Measurements from ENCODE around the gene C3orf85.

C3orf85 gene

DNA sequence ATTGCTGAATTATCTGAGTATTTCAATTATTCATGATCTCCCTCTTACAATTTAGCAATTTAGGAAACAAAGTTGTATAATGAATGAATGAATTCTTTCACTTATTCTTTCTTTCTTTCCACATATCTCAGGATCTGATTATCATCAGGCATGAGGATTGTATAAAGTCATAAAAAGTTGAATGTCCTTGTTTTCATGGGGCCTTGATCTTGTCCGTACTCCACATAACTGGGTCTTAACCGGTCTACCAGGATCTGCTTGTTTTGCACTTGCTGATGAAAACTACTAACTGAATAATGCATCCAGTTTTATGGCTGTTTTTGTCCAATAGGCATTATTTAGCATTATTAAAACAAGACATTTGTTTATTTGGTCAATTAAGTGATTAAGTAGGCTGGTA is 12.6 kb downstream of the C3orf85 start:
- TF ChIP-seq CTCF (IDR thresholded peaks at IDR 0.05; ENCODE audit: borderline replicate concordance, insufficient read depth, low read depth, low read length), result no peak
- no peak overlapping the region for H3K4me3 ChIP-seq (ENCODE audit: low read depth, low read length)

GRCh38 chr3:109152320-109152719 is 15.8 kb downstream of the C3orf85 start:
- TF ChIP-seq CTCF (IDR thresholded peaks at IDR 0.05; ENCODE audit: borderline replicate concordance, insufficient read depth, low read depth, low read length), result no peak
- no peak overlapping the region for H3K4me3 ChIP-seq (ENCODE audit: low read depth, low read length)

DNA sequence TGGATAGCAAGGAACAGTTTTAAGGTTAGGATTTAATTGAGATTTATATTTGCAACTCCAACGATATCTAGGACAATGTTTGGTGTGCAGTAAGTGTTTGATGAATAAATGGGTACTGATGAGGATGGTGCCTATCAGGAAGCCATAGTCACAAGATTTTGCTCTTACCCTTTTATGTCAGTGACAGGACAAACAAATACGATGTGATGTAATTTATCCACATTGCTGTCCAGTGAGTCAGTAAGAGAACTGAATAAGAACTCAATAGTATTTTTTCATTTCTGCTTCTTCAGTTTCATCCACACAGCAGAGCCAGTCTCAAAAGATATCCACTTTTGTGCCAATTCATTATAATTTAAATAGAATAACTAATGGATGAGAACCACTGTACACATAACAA is 18.5 kb downstream of the C3orf85 start:
- TF ChIP-seq CTCF (IDR thresholded peaks at IDR 0.05; ENCODE audit: borderline replicate concordance, insufficient read depth, low read depth, low read length), result no peak
- H3K4me3 ChIP-seq (ENCODE audit: low read depth, low read length), result no peak overlapping the region

DNA sequence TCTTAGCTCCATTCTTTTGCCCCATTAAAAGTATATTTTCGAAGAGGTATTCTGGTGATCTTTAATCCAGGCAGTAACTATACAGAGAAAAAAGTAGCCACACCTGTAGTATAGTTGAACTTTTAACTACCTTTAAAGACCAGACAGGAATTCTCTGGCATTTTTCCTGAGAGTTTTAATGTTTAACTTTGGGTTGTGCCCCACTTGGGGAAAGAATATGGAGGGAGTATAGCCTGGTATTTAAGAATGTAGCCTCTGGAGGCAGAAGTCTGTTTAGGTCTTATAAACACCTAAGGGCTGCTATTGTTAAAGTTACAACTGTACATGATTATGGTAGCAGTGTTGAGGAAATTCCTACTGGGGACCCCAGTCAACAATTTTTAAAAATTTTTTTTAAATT is 19.3 kb downstream of the C3orf85 start:
- no peak overlapping the region for H3K4me3 ChIP-seq (ENCODE audit: low read depth, low read length)
- TF ChIP-seq CTCF (IDR thresholded peaks at IDR 0.05; ENCODE audit: borderline replicate concordance, insufficient read depth, low read depth, low read length), result no peak

DNA sequence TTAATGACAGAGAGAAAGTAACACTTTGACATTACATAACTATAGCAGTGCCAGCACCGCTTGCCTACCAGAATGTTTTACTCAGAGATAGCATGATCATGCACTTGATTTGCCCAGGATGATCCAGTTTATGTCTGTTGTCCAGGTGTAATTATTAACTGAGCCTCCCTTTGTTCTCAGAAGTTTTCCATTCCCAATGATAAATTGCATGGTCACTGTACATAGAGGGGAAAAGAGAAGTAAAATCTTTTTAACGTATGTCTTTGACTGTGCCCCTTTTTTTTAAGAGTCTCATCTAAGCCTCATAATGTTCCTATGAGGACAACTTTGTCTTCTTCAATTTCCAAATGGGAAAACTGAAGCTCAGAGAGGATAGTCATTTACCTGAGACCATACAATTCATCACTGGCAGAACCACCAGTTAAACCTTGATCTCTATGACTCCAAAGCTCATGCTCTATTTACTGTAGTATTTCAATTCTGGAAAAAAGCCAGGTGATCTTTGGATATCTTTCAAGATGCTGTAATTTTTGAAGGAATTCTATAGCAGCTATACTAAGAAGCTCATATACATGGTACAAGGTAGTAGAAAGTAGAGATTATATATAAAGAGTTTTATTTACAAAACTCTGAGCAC is 25.1 kb downstream of the C3orf85 start:
- H3K4me3 ChIP-seq (ENCODE audit: low read depth, low read length), result no peak overlapping the region
- TF ChIP-seq CTCF (IDR thresholded peaks at IDR 0.05; ENCODE audit: borderline replicate concordance, insufficient read depth, low read depth, low read length), result no peak

- no peak overlapping the region for H3K4me3 ChIP-seq (ENCODE audit: low read depth, low read length)
- no peak for TF ChIP-seq CTCF (IDR thresholded peaks at IDR 0.05; ENCODE audit: borderline replicate concordance, insufficient read depth, low read depth, low read length)
These were observed 29.4 kb downstream of the C3orf85 start for GRCh38 chr3:109165905-109166304.

DNA sequence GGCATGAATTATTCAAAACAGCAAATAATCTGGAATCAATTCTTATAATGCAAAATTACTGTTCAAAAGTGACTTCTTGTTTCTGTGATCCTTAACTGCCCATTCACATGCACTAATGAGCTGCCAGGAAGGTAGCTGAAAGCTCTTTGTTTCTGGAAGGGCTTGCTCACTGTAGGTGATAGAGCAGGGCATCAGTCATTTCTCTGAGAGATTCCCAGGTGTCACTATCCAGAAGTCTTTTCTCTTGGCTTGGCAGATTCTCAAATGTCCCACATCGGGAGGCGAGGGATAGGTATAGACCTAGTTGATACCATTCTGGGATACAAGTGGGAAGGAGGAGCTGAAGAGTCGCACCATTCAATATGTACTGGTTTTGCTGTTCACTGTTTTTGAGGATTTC is 35.0 kb downstream of the C3orf85 start:
- no peak for TF ChIP-seq CTCF (IDR thresholded peaks at IDR 0.05; ENCODE audit: borderline replicate concordance, insufficient read depth, low read depth, low read length)

More for the DNA sequence above, 35.0 kb downstream of the C3orf85 start:
- no peak overlapping the region for H3K4me3 ChIP-seq (ENCODE audit: low read depth, low read length)
